ENCODE measurements around the gene NEK2. TPM values are rescaled to one million over a fixed set of nuclear protein-coding genes. Genes with fewer than 3 reads are reported as not detected.

The NEK2 gene
- total RNA-seq, 1 donor from 2014 or later, result 1.7 TPM

GRCh38 chr1:211625040-211625439 lies 50.4 kb downstream of the NEK2 start:
- Histone ChIP-seq H3K4me1 (peaks cover 6% of the 10 kb centered on the region), H3K9me3 (no peaks in the 10 kb centered on the region), H3K36me3 (no peaks in the 10 kb centered on the region), H3K27me3 (no peaks in the 10 kb centered on the region), H3K4me3 (no peak overlapping the region), H3K27ac (no peak overlapping the region)
- intact Hi-C loops (cut with DNase I), result no loop called here
- no peak for DNase-seq (ENCODE audit: extremely low spot score in 2 of 2)
- TF ChIP-seq POLR2A (IDR thresholded peaks at IDR 0.05) (no peak), CTCF (IDR thresholded peaks at IDR 0.05) (peak in 1 of 3 experiments; percentile 20), POLR2AphosphoS5 (IDR thresholded peaks at IDR 0.05; ENCODE audit: insufficient read depth in 1 of 2, low read depth in 1 of 2) (no peak)

- no peaks in the 10 kb centered on the region for H3K27me3 ChIP-seq
- no peak overlapping the region for H3K27ac ChIP-seq
- intact Hi-C loops (cut with DNase I), result no loop called here
- no peak overlapping the region for H3K4me3 ChIP-seq
- H3K4me1 ChIP-seq, result peaks cover 6% of the 10 kb centered on the region
- no peaks in the 10 kb centered on the region for H3K9me3 ChIP-seq
- no peak for DNase-seq (ENCODE audit: extremely low spot score in 2 of 2)
- TF ChIP-seq POLR2AphosphoS5 (IDR thresholded peaks at IDR 0.05; ENCODE audit: insufficient read depth in 1 of 2, low read depth in 1 of 2), result no peak
- TF ChIP-seq POLR2A (IDR thresholded peaks at IDR 0.05), result no peak
- TF ChIP-seq CTCF (IDR thresholded peaks at IDR 0.05), result no peak
- no peaks in the 10 kb centered on the region for H3K36me3 ChIP-seq
Observed at GRCh38 chr1:211623515-211623914, 51.9 kb downstream of the NEK2 start.

- Histone ChIP-seq H3K36me3 (no peaks in the 10 kb centered on the region), H3K27ac (no peak overlapping the region), H3K4me1 (peaks cover 9% of the 10 kb centered on the region), H3K4me3 (no peak overlapping the region), H3K27me3 (no peaks in the 10 kb centered on the region), H3K9me3 (no peaks in the 10 kb centered on the region)
- TF ChIP-seq POLR2A (IDR thresholded peaks at IDR 0.05) (no peak), POLR2AphosphoS5 (IDR thresholded peaks at IDR 0.05; ENCODE audit: insufficient read depth in 1 of 2, low read depth in 1 of 2) (no peak)
- no peak for DNase-seq (ENCODE audit: extremely low spot score in 2 of 2)
- intact Hi-C loops (cut with DNase I), result no loop called here
Observed at GRCh38 chr1:211621447-211622198, 53.8 kb downstream of the NEK2 start.

- TF ChIP-seq POLR2A (IDR thresholded peaks at IDR 0.05) (no peak), CTCF (IDR thresholded peaks at IDR 0.05) (no peak), POLR2AphosphoS5 (IDR thresholded peaks at IDR 0.05; ENCODE audit: insufficient read depth in 1 of 2, low read depth in 1 of 2) (no peak)
- H3K4me3 ChIP-seq, result no peak overlapping the region
- no peak overlapping the region for H3K27ac ChIP-seq
- no peaks in the 10 kb centered on the region for H3K9me3 ChIP-seq
- H3K36me3 ChIP-seq, result no peaks in the 10 kb centered on the region
- peaks cover 14% of the 10 kb centered on the region for H3K4me1 ChIP-seq
- no peak for DNase-seq (ENCODE audit: extremely low spot score in 2 of 2)
- intact Hi-C loops (cut with DNase I), result no loop called here
- H3K27me3 ChIP-seq, result no peaks in the 10 kb centered on the region
Observed at GRCh38 chr1:211620097-211620496, 55.3 kb downstream of the NEK2 start.

- TF ChIP-seq POLR2A (IDR thresholded peaks at IDR 0.05) (no peak), POLR2AphosphoS5 (IDR thresholded peaks at IDR 0.05; ENCODE audit: insufficient read depth in 1 of 2, low read depth in 1 of 2) (no peak), CTCF (IDR thresholded peaks at IDR 0.05) (no peak)
- Histone ChIP-seq H3K4me1 (peaks cover 14% of the 10 kb centered on the region), H3K27ac (no peak overlapping the region), H3K27me3 (no peaks in the 10 kb centered on the region), H3K9me3 (no peaks in the 10 kb centered on the region), H3K4me3 (no peak overlapping the region), H3K36me3 (no peaks in the 10 kb centered on the region)
- DNase-seq (ENCODE audit: extremely low spot score in 2 of 2), result no peak
- intact Hi-C loops (cut with DNase I), result loop anchor here (5.0 kb wide), 1 partner anchor 42 kb away; the partner anchor contains the start of gene SLC30A1
Observed at GRCh38 chr1:211619033-211619996, 56.1 kb downstream of the NEK2 start.
